Sigmoid colon (tissue), 4 donors: ENCODE data around the gene DNAI1.

Experiments used
- EP300 ChIP-seq, 4 donors: sonication (generic); formaldehyde crosslinking; IDR thresholded peaks; one replicate each; pipeline ENCODE4 v1.6.1; 2017; ENCODE audit warnings: antibody characterized with exemption in 4 of 4
- POLR2A ChIP-seq, 2 donors: fragments of 450-650 bp; IDR thresholded peaks; one replicate each; pipeline ENCODE4 v1.6.1; 2016; ENCODE audit warnings: antibody characterized with exemption in 2 of 2, mild to moderate bottlenecking in 2 of 2, moderate library complexity in 2 of 2
- POLR2AphosphoS5 ChIP-seq, 4 donors: sonication (generic); formaldehyde crosslinking; IDR thresholded peaks; one replicate each; pipeline ENCODE4 v1.6.1; 2017; ENCODE audit warnings: antibody characterized with exemption in 4 of 4
- TF ChIP-seq, protein P1 (sequence below), 4 experiments: fragments of 450-650 bp in 3 of 4; fragments of 200-600 bp in 1 of 4; IDR thresholded peaks; one replicate each; pipeline ENCODE4 v1.5.1; 2016 to 2019; ENCODE audit warnings: antibody characterized with exemption in 4 of 4, mild to moderate bottlenecking in 3 of 4, moderate library complexity in 2 of 4

DNA sequence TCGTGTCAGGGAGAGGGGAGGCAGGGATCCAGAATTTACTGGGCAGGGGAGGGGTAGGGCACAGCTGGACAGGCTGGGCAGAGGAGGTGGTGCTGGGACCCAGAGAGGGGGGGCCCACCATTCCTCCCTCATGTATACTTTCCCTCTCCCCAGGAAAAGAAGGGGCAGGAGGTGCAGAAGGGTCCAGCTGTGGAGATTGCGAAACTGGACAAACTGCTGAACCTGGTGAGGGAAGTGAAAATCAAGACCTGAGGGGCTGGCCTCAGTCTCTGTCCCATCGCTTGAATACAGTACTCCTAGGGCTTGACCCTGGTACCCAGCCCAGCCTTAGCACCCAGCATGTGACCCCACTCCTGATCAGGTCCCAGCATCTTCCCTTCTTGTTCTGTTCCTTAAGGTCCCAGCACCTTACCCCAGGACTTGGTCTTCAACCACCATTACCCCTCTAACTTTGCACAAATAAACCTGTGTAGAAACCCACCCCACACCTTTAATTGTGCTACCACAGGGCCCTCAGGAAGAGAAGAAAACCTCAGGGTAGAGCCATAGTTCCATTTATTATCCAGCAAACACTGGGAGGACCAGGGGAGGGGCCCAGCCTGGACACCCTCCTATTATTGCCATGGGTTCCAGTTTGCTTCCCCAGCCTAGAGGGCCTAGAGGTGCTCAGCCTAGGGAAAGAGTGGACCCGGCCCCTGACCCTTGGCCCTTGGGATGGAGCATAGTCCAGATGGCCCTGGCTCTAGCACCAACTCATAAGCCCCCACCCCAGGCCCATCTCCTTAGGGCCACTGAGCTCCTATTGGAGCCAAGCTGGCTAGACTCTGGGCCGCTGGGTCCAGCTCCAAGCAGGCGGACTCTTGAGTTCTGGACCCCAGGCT is 62.1 kb downstream of the DNAI1 start:
- TF ChIP-seq, protein P1, sequence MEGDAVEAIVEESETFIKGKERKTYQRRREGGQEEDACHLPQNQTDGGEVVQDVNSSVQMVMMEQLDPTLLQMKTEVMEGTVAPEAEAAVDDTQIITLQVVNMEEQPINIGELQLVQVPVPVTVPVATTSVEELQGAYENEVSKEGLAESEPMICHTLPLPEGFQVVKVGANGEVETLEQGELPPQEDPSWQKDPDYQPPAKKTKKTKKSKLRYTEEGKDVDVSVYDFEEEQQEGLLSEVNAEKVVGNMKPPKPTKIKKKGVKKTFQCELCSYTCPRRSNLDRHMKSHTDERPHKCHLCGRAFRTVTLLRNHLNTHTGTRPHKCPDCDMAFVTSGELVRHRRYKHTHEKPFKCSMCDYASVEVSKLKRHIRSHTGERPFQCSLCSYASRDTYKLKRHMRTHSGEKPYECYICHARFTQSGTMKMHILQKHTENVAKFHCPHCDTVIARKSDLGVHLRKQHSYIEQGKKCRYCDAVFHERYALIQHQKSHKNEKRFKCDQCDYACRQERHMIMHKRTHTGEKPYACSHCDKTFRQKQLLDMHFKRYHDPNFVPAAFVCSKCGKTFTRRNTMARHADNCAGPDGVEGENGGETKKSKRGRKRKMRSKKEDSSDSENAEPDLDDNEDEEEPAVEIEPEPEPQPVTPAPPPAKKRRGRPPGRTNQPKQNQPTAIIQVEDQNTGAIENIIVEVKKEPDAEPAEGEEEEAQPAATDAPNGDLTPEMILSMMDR (IDR thresholded peaks at IDR 0.05) = no peak
- TF ChIP-seq POLR2A (IDR thresholded peaks at IDR 0.05) (no peak), EP300 (IDR thresholded peaks at IDR 0.05) (no peak), POLR2AphosphoS5 (IDR thresholded peaks at IDR 0.05) (no peak)
